Epithelial cell of esophagus (primary cell): ENCODE results near the gene NKAIN2.
"Not testable (repeated sequence)": the region's sequence is repeated elsewhere in the genome, so short reads cannot be mapped to it uniquely, and the experiment has no call there.

Source experiments
- DNase-seq: peaks from one replicate; pipeline ENCODE4 v3.0.0; 2010; ENCODE audit warnings: low read depth
- H3K4me3 ChIP-seq: 2 replicates; pipeline ENCODE4 v1.5.1; 2011; ENCODE audit warnings: mild to moderate bottlenecking, low read length, control low read depth
- TF ChIP-seq, protein P1 (sequence below): IDR thresholded peaks from 2 replicates; pipeline ENCODE4 v1.5.1; 2011; ENCODE audit warnings: low read depth, mild to moderate bottlenecking, low read length, control low read depth, inconsistent platforms; ENCODE audit not compliant: insufficient read depth; ENCODE audit errors: missing control alignments

The NKAIN2 gene

DNA sequence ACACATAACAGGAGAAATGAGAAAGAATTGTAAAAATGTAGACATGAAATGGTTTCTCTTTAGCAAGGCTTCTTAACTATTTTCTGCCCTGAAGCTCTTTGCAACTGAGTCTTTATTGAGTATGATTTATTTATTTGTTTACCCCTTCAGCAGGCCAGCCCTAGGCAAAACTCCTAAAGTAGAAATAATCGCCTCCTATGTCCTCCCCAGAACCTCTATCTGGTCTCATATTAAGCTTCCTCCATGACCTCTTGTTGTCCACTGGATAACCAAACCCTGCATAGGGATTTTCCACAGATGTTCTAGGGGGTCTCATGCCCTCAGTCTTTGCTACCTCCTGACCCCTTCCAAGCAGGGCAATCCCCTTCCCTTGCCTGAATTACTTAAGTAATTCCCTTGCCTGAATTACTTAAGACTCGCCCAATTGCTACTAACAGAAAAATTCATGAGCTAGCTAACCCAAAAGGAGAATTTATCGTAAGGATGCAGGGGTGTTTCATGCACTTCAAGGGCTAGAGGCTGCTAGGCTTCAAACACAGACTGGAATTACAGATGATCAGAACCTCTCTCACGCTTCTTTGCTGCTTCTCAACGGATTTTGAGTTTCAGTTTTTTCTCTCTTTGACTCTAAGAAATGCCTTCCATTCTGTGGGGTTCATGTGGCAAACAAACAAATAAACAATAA is 732.6 kb downstream of the NKAIN2 start:
- TF ChIP-seq, protein P1, sequence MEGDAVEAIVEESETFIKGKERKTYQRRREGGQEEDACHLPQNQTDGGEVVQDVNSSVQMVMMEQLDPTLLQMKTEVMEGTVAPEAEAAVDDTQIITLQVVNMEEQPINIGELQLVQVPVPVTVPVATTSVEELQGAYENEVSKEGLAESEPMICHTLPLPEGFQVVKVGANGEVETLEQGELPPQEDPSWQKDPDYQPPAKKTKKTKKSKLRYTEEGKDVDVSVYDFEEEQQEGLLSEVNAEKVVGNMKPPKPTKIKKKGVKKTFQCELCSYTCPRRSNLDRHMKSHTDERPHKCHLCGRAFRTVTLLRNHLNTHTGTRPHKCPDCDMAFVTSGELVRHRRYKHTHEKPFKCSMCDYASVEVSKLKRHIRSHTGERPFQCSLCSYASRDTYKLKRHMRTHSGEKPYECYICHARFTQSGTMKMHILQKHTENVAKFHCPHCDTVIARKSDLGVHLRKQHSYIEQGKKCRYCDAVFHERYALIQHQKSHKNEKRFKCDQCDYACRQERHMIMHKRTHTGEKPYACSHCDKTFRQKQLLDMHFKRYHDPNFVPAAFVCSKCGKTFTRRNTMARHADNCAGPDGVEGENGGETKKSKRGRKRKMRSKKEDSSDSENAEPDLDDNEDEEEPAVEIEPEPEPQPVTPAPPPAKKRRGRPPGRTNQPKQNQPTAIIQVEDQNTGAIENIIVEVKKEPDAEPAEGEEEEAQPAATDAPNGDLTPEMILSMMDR: no peak
- DNase-seq: no peak
- no peak overlapping the region for H3K4me3 ChIP-seq

GRCh38 chr6:124536842-124537191 is 733.2 kb downstream of the NKAIN2 start:
- TF ChIP-seq, protein P1: no peak
- no peak overlapping the region for H3K4me3 ChIP-seq
- no peak for DNase-seq

- DNase-seq: no peak
- H3K4me3 ChIP-seq: no peak overlapping the region
- TF ChIP-seq, protein P1: no peak
Observed at GRCh38 chr6:124539096-124539495, 735.4 kb downstream of the NKAIN2 start.

GRCh38 chr6:124541573-124541972 is 737.9 kb downstream of the NKAIN2 start:
- TF ChIP-seq, protein P1: no peak
- no peak for DNase-seq
- no peak overlapping the region for H3K4me3 ChIP-seq

DNA sequence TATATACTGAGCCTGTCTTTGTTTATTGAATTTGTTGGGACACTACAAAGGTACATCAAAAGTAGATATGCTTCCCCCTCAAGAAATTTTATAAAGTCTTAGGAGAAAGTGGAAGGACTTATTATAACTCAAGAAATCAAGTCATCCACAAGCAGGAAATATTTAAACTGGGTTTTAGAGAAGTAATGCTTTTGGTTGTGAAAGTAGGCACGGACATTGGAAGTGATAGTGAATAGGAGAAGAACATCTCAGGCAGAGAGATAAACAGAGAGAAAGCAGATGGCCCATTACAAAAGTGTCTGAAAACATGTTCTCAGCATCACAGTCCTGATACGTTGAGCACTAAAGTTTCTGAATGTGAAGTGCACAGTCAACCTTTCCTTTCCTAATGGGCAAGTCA is 742.9 kb downstream of the NKAIN2 start:
- no peak for DNase-seq
- TF ChIP-seq, protein P1: no peak
- no peak overlapping the region for H3K4me3 ChIP-seq

DNA sequence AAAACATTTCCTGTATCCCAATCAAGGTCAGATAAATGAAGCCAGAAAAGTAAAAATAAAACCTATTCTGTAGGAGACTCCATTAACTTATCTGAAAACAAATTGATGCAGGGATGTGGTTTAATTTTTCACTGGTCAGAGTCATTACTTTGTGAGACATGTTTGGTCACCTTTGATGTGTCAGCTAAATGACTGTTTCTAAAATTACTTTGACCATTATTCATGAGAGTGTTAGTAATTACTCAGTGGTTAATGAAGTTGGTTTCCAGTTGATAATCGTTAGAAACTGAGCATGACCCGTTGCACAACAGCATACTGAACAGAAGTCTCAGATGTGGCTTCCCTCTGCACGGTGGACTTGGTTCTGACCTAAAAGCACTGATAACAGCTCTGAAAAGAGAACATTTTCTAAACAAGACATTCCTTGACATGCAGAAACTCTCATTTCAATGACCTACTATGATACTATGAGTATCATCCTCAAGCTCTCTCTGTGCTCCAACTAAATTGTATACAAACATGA is 748.1 kb downstream of the NKAIN2 start:
- H3K4me3 ChIP-seq: no peak overlapping the region
- TF ChIP-seq, protein P1: no peak
- no peak for DNase-seq

- no peak overlapping the region for H3K4me3 ChIP-seq
- TF ChIP-seq, protein P1: no peak
- DNase-seq: no peak
Observed at GRCh38 chr6:124557873-124558272, 754.2 kb downstream of the NKAIN2 start.

GRCh38 chr6:124560078-124560477 is 756.4 kb downstream of the NKAIN2 start:
- not testable (repeated sequence) for H3K4me3 ChIP-seq, DNase-seq
